Adipose tissue (tissue), 3 donors: ENCODE results near the gene OR5L1. TPM values are rescaled to one million over a fixed set of nuclear protein-coding genes. Genes with fewer than 3 reads are reported as not detected.

Source experiments
- H3K27ac ChIP-seq: one replicate; pipeline ENCODE4 v1.5.1; 2013; ENCODE audit warnings: low read depth, low read length
- WGBS, 3 donors: extraction: QIAGEN DNeasy Blood & Tissue Kit; methylation state at CpG; one replicate each; pipeline ENCODE4 v1.1.7; 2013; 5-methylcytosine and 5-hydroxymethylcytosine counted together
- polyA plus RNA-seq, 3 donors: library from polyadenylated mRNA; stranded (reverse); fragments of 200-250 nt; gene quantifications; one replicate each; pipeline ENCODE4 v1.2.3, GENCODE V29; 2013
- donor health status: healthy with polysubstance abuse.
- donor health status: Bipolar disorder and iron deficiency.
- donor health status: healthy.

The OR5L1 gene
- polyA plus RNA-seq: not detected

DNA sequence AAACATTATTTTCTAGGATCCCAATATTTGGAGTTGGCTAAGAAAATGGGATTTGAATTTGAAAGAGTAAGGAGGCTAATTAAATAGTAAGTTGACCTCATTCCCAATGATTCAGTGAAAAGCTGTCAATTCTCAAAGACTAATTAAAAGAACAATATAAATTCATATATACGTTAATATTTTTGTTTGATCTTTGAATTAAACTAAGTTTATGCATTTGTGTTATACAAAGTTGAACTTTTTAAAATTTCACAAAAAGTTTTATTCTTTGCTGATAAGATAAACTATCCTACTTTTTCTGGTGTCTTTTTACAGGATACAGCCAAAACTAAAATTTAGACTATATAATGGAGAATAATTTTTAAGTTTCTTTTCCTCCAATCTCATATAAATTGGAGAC is at the start of gene OR5L1:
Gene OR5L1, plus strand, starts transcription at position 301 of the 400 bp plus-strand sequence. CDS start 100 bp downstream, outside the sequence.
- 71 to 92% (median 91%) methylated on average over 1 of the region's 1 CpG for WGBS, 3 donors
- no peak within 1 kb of the TSS for H3K27ac ChIP-seq

- H3K27ac ChIP-seq: no peak within 1 kb of the TSS
Observed at GRCh38 chr11:55773138-55773537, 38.0 kb upstream of the OR5L1 start, which contains the start of gene OR5D13. OR5D13 (plus strand) TSS chr11:55773438; CDS start chr11:55773438, 0 bp downstream.

GRCh38 chr11:55791606-55792005 is 19.6 kb upstream of the OR5L1 start:
- WGBS, 3 donors: 76 to 89% (median 83%) methylated on average over 1 of the region's 1 CpG

DNA sequence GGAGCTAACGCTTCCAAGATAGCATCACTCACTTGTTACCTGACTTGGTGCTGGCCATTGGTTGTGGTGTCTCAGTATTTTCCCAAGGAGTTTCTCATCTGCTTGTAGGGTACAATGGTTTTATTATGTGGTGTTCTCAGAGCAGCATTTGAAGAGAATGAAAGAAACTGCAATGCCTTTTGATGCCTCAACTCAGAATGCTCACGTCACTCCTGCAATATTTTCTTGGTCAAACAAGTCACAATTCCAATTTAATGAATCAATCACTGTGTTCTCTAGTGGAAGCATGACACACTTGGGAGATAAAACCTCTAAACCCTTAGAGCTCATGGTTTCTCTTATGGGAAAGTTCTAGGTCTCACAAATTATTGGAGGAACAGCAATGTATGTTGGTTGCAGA is 17.8 kb upstream of the OR5L1 start:
- 42 to 74% (median 60%) methylated on average over 2 of the region's 2 CpGs for WGBS, 3 donors

More at GRCh38 chr11:55791606-55792005, 19.6 kb upstream of the OR5L1 start:
- no peak overlapping the region for H3K27ac ChIP-seq

GRCh38 chr11:55795256-55795655 is 15.9 kb upstream of the OR5L1 start, which contains the start of gene OR5D14:
OR5D14 (plus strand) TSS chr11:55795556; CDS start chr11:55795556, 0 bp downstream.
- H3K27ac ChIP-seq: no peak within 1 kb of the TSS

More for the DNA sequence above, 17.8 kb upstream of the OR5L1 start:
- no peak overlapping the region for H3K27ac ChIP-seq

GRCh38 chr11:55806248-55806647 is 4.9 kb upstream of the OR5L1 start:
- no peak overlapping the region for H3K27ac ChIP-seq
- 84 to 91% (median 86%) methylated on average over 1 of the region's 1 CpG for WGBS, 3 donors

GRCh38 chr11:55819330-55819729 is 8.2 kb downstream of the OR5L1 start, which contains the start of gene OR5D18:
OR5D18 (plus strand) TSS chr11:55819630; CDS start chr11:55819630, 0 bp downstream.
- H3K27ac ChIP-seq: no peak within 1 kb of the TSS
- 75 to 86% (median 81%) methylated on average over 5 of the region's 5 CpGs for WGBS, 3 donors

GRCh38 chr11:55826919-55827318 is 15.8 kb downstream of the OR5L1 start, which contains the start of gene OR5L2:
OR5L2 (plus strand) TSS chr11:55827219; CDS start chr11:55827219, 0 bp downstream.
- no peak within 1 kb of the TSS for H3K27ac ChIP-seq

DNA sequence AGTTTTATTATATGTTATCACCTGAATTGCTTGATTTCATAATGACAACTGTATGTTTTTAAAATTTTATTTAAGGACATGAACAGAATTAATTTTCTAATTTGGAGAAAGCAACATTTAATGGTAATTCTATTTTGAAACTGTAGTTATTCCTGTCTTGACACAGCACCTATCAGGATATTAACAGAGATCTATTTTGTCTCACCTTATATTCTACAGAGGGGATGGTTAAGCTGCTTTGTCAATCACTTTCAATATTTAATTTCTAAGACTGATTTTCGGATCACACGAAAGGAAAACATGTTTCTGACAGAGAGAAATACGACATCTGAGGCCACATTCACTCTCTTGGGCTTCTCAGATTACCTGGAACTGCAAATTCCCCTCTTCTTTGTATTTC is 27.3 kb downstream of the OR5L1 start, which contains the start of gene OR5D16:
Gene OR5D16, plus strand, starts transcription at position 301 of the 400 bp plus-strand sequence. Its CDS starts 0 bp downstream, at position 301.
- WGBS, 3 donors: 18 to 46% (median 26%) methylated on average over 3 of the region's 3 CpGs
- H3K27ac ChIP-seq: no peak within 1 kb of the TSS

GRCh38 chr11:55847453-55847852 is 36.3 kb downstream of the OR5L1 start:
- WGBS, 3 donors: 33 to 52% (median 49%) methylated on average over 2 of the region's 2 CpGs

GRCh38 chr11:55849037-55849436 is 37.9 kb downstream of the OR5L1 start:
- H3K27ac ChIP-seq: no peak overlapping the region

More at GRCh38 chr11:55847453-55847852, 36.3 kb downstream of the OR5L1 start:
- H3K27ac ChIP-seq: no peak overlapping the region

GRCh38 chr11:55852141-55852540 is 41.0 kb downstream of the OR5L1 start:
- no peak overlapping the region for H3K27ac ChIP-seq
- 68 to 84% (median 80%) methylated on average over 1 of the region's 1 CpG for WGBS, 3 donors

GRCh38 chr11:55854704-55855103 is 43.5 kb downstream of the OR5L1 start:
- H3K27ac ChIP-seq: no peak overlapping the region
- 3 to 24% (median 19%) methylated on average over 1 of the region's 1 CpG for WGBS, 3 donors

Other genes with a start within 250 kb of the OR5L1 start
- not detected for gene OR4C16, start 239.2 kb upstream of the OR5L1 start, polyA plus RNA-seq
- gene OR4C11, start 203.7 kb upstream of the OR5L1 start, polyA plus RNA-seq: not detected
- gene OR4P4, start 176.3 kb upstream of the OR5L1 start, polyA plus RNA-seq: not detected
- gene OR4S2, start 163.0 kb upstream of the OR5L1 start, polyA plus RNA-seq: not detected
- not detected for gene OR4C6, start 149.2 kb upstream of the OR5L1 start, polyA plus RNA-seq
- not detected for gene OR5D13, start 37.9 kb upstream of the OR5L1 start, polyA plus RNA-seq
- gene OR5D14, start 15.8 kb upstream of the OR5L1 start, polyA plus RNA-seq: not detected
- not detected for gene OR5D18, start 8.3 kb downstream of the OR5L1 start, polyA plus RNA-seq
- gene OR5L2, start 15.9 kb downstream of the OR5L1 start, polyA plus RNA-seq: not detected
- gene OR5D16, start 27.4 kb downstream of the OR5L1 start, polyA plus RNA-seq: not detected
- gene TRIM51, start 71.9 kb downstream of the OR5L1 start, polyA plus RNA-seq: not detected
- gene OR5W2, start 103.2 kb downstream of the OR5L1 start, polyA plus RNA-seq: not detected
- not detected for gene OR5I1, start 125.0 kb downstream of the OR5L1 start, polyA plus RNA-seq
- gene OR10AG1, start 158.6 kb downstream of the OR5L1 start, polyA plus RNA-seq: not detected
- gene OR5F1, start 183.3 kb downstream of the OR5L1 start, polyA plus RNA-seq: not detected
- not detected for gene OR5AS1, start 216.3 kb downstream of the OR5L1 start, polyA plus RNA-seq